Uterus (tissue), 2 donors: ENCODE results near the gene GPR12.

ENCODE experiments used
- CTCF ChIP-seq, 4 experiments: fragments of 200-600 bp in 2 of 4; fragments of 450-650 bp in 2 of 4; sonication (generic) in 2 of 4; IDR thresholded peaks; one replicate each; pipeline ENCODE4 v1.5.1; 2016 to 2019; ENCODE audit warnings: antibody characterized with exemption in 4 of 4, mild to moderate bottlenecking in 2 of 4, moderate library complexity in 1 of 4
- POLR2A ChIP-seq, 2 donors: fragments of 450-650 bp; IDR thresholded peaks; one replicate each; pipeline ENCODE4 v1.6.1; 2016; ENCODE audit warnings: antibody characterized with exemption in 2 of 2, mild to moderate bottlenecking in 1 of 2, moderate library complexity in 1 of 2

- TF ChIP-seq CTCF (IDR thresholded peaks at IDR 0.05) = no peak
- no peak for TF ChIP-seq POLR2A (IDR thresholded peaks at IDR 0.05)
Observed at GRCh38 chr13:26705536-26705935, 55.0 kb downstream of the GPR12 start.
